ENCODE measurements around the gene NOVA1.

DNA sequence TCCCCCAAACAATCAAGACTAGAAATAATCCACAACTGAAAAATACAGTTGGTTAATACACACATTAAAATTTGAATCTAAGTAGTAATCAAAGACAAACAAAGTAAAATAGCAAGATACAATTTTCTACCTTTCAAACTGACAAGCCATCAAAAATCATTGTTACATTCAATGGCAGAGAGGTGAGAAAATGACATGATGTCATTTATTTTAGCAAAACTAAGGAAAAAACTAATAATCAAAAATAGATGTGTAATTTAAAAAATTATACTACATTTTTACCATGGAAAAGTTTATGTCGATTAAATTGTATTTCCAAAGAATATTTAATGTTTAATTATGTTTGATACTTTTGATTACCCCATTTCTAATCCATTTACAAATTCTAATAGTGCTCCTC, 59.7 kb downstream of the NOVA1 start:
- TF ChIP-seq POLR2A (IDR thresholded peaks at IDR 0.05; ENCODE audit: borderline replicate concordance, extremely low read depth, insufficient read depth, insufficient read length), result no peak
- no peak for TF ChIP-seq POLR2AphosphoS5 (IDR thresholded peaks at IDR 0.05; ENCODE audit: low read depth, low read length)
- TF ChIP-seq, protein P1, sequence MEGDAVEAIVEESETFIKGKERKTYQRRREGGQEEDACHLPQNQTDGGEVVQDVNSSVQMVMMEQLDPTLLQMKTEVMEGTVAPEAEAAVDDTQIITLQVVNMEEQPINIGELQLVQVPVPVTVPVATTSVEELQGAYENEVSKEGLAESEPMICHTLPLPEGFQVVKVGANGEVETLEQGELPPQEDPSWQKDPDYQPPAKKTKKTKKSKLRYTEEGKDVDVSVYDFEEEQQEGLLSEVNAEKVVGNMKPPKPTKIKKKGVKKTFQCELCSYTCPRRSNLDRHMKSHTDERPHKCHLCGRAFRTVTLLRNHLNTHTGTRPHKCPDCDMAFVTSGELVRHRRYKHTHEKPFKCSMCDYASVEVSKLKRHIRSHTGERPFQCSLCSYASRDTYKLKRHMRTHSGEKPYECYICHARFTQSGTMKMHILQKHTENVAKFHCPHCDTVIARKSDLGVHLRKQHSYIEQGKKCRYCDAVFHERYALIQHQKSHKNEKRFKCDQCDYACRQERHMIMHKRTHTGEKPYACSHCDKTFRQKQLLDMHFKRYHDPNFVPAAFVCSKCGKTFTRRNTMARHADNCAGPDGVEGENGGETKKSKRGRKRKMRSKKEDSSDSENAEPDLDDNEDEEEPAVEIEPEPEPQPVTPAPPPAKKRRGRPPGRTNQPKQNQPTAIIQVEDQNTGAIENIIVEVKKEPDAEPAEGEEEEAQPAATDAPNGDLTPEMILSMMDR (IDR thresholded peaks at IDR 0.05 in 2 of 3, conservative IDR thresholded peaks at IDR 0.05 in 1 of 3; ENCODE audit: borderline replicate concordance in 1 of 3, insufficient read depth in 1 of 3, low read depth in 2 of 3, low read length in 2 of 3), result no peak
- TF ChIP-seq ZNF274 (IDR thresholded peaks at IDR 0.05; ENCODE audit: low read depth, low read length), result no peak
- no peak for TF ChIP-seq EZH2 (IDR thresholded peaks at IDR 0.05)
- no peak for TF ChIP-seq JUND (IDR thresholded peaks at IDR 0.05)
- TF ChIP-seq SP1 (IDR thresholded peaks at IDR 0.05; ENCODE audit: low read depth), result no peak
- TF ChIP-seq CEBPB (IDR thresholded peaks at IDR 0.05; ENCODE audit: low read depth), result no peak
- TF ChIP-seq, protein P2, sequence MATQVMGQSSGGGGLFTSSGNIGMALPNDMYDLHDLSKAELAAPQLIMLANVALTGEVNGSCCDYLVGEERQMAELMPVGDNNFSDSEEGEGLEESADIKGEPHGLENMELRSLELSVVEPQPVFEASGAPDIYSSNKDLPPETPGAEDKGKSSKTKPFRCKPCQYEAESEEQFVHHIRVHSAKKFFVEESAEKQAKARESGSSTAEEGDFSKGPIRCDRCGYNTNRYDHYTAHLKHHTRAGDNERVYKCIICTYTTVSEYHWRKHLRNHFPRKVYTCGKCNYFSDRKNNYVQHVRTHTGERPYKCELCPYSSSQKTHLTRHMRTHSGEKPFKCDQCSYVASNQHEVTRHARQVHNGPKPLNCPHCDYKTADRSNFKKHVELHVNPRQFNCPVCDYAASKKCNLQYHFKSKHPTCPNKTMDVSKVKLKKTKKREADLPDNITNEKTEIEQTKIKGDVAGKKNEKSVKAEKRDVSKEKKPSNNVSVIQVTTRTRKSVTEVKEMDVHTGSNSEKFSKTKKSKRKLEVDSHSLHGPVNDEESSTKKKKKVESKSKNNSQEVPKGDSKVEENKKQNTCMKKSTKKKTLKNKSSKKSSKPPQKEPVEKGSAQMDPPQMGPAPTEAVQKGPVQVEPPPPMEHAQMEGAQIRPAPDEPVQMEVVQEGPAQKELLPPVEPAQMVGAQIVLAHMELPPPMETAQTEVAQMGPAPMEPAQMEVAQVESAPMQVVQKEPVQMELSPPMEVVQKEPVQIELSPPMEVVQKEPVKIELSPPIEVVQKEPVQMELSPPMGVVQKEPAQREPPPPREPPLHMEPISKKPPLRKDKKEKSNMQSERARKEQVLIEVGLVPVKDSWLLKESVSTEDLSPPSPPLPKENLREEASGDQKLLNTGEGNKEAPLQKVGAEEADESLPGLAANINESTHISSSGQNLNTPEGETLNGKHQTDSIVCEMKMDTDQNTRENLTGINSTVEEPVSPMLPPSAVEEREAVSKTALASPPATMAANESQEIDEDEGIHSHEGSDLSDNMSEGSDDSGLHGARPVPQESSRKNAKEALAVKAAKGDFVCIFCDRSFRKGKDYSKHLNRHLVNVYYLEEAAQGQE (IDR thresholded peaks at IDR 0.05; ENCODE audit: low read depth), result no peak
- TF ChIP-seq, protein P3, sequence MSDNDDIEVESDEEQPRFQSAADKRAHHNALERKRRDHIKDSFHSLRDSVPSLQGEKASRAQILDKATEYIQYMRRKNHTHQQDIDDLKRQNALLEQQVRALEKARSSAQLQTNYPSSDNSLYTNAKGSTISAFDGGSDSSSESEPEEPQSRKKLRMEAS (IDR thresholded peaks at IDR 0.05), result no peak

Data from HCT116 (cell line).